Sciatic nerve (tissue), 2 donors: ENCODE data around the gene C18orf32. TPM values are rescaled to one million over a fixed set of nuclear protein-coding genes. Genes with fewer than 3 reads are reported as not detected.
A peak's percentile ranks its signal among the peaks of the same experiment; 100 is the strongest.
"Not testable (repeated sequence)": the region's sequence is repeated elsewhere in the genome, so short reads cannot be mapped to it uniquely, and the experiment has no call there.

Experiments
- ATAC-seq: fragments of 200-7000 bp; cut with Tn5 transposase; one replicate; pipeline ENCODE4 v1.9.1; 2020; ENCODE audit warnings: mild to moderate bottlenecking, moderate library complexity
- DNase-seq: peaks from one replicate; pipeline ENCODE4 v3.0.0-alpha.2; 2020; ENCODE audit warnings: low spot score
- intact Hi-C: fragments of 100-400 bp; cut with DNase I; formaldehyde crosslinking; loops from one replicate; pipeline ENCODE4 v1.14.2; 2022
- total RNA-seq: library from RNA; stranded (reverse); fragmentation: NEBNext Ultra II Directional; extraction: Animal tissue kit (Norgen Biotek cat#: 25700); gene quantifications from one replicate; pipeline ENCODE4 v1.2.1, GENCODE V29; 2021
- donor health status: DM: no; HTN: no; CAD: no.
- donor health status: DM: no; HTN: no; CAD: no.

The C18orf32 gene
- total RNA-seq, 1 donor from 2014 or later: 54.6 TPM

GRCh38 chr18:49510393-49511115, 23.5 kb upstream of the C18orf32 start:
- intact Hi-C loops: loop anchor here (5.0 kb wide), 1 partner anchor 347 kb away; no protein-coding TSS in a partner anchor
- DNase-seq: peak; percentile 66
- ATAC-seq: peak; percentile 67

DNA sequence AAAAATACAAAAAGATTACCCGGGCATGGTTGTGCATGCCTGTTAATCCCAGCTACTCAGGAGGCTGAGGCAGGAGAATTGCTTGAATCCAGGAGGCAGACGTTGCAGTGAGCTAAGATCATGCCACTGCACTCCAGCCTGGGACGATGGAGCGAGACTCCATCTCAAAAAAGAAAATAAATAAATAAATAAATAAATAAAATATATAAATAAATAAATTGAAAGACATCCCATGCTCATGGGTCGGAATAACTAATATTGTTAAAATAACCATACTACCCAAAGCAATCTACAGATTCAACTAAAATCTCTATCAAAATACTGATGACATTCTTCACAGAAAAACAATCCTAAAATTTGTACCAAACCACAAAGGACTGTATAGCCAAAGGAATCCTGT, 19.4 kb upstream of the C18orf32 start:
- intact Hi-C loops, DNase-seq, ATAC-seq: not testable (repeated sequence)

DNA sequence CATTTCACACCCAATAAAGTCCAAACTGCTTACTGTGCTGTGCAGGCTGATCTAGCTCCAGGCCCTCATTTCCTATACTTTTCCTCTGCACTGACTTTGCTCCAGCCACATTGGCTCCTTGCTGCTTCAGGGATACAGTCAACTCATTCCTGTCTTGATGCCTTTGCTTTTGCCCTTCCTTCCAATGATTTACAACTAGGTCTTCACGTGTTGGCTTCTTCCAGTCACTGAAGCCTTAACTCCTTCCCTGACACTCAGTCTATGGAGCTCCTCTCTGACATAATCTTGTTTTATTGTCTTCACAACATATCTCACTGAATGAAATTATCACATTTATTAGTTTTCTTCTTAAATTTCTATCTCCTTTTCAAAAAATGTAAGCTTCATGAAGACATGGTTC, 16.9 kb upstream of the C18orf32 start:
- intact Hi-C loops: no loop called here
- DNase-seq: no peak
- no peak for ATAC-seq

DNA sequence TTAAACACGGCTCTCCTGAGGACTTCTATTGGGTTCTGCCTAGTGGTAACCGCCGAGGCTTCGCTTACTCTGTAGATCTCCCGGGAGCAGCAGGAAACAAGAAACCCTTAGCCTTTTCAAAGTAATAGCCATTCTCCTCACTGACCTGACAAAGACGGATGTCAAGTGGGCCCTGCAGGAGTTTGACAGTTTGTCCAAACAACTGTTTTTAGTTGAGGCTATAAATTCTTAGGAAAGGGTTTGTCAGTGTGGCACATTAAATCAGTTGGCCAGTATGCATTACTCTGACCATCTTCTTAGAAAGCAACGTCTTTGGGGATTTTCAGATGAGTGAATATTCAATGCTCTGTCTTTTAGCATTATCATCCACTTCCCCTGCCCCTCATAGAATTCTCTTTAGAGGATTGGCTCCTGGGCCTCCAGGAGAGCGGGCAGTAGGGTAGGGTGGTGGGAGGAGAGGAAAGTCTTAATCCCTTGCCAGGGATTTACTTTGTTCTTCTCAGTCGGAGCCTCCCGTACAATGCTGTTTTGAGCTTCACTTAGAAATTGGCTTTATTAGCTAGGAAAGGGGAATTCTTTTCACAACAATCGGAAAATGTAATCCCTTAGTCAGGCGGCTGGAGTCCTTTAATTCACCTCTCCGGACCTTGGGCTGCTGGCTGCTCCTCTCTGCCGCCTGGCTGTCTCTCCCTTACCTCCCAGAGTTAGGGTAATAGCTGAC, 13.3 kb upstream of the C18orf32 start:
- intact Hi-C loops: no loop called here
- no peak for DNase-seq
- ATAC-seq: no peak

DNA sequence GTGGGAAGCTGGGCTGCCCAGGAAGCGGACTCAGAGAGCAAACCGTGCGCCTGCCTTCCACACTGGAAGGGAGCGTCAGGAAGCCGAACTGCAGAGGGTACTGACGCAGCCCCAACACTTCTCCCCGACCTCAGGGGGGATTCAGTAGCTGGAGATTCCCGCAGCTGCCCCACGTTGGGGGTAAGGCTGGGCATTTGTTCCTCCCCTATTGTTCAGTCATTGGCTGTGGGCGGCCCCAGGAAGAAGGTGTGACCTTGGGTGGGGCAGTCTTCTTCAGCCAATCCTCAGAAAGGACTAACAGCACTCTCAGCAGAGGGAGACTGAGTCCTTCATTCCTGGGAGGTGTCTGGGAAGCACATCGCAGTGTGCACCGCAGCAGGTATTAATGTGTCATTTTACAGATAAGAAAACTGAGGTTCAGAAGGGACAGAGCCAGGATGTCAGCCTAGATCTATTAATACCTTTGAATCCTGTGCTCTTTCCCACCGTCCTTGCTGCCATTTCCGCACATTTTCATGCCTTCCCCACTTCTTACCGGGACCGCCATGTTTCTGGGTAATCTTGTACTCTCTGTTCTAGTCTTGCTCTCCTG, 12.1 kb upstream of the C18orf32 start:
- DNase-seq: no peak
- no peak for ATAC-seq
- intact Hi-C loops: no loop called here

DNA sequence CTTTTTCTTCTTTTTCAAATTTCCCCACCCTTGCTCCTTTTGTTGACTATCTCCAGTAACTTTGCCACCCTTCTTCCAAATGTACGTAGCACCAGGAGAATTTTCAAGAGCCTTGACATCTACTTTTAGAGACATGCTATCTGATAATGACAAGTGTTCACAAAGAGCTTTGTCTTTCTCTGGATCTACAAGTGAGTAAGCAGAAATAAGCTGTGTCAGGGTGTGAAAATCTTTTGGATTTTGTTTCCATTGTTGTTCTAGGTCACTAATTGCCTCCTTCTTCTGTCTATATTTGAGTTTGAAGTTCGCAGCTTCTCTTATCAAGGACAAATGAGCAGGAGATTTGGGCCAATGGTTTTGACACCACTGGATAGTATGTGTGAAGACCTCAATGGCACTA, 8.4 kb upstream of the C18orf32 start:
- ATAC-seq (no peak), DNase-seq (no peak)
- intact Hi-C loops: no loop called here

GRCh38 chr18:49495076-49495475, 8.0 kb upstream of the C18orf32 start:
- DNase-seq (no peak), ATAC-seq (no peak)
- intact Hi-C loops: no loop called here

DNA sequence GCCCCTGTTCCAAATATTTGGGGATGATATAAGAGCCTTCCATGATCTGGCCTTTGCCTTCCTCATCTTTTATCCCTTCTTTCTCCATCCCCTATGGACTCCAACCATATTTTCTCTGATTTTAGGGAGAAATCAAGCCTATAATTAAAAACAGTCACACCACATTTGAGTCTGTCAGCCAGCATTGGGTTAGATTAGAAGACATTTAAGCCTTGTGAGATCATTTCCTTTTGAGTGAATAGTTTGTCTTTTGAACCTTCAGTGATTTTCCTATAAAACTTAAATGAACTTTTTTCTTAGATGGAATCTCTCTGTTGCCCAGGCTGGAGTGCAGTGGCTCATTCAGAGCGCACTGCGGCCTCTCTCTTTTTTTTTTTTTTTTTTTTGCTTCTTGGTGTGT, 7.6 kb upstream of the C18orf32 start:
- ATAC-seq (no peak), DNase-seq (no peak)
- intact Hi-C loops: no loop called here

DNA sequence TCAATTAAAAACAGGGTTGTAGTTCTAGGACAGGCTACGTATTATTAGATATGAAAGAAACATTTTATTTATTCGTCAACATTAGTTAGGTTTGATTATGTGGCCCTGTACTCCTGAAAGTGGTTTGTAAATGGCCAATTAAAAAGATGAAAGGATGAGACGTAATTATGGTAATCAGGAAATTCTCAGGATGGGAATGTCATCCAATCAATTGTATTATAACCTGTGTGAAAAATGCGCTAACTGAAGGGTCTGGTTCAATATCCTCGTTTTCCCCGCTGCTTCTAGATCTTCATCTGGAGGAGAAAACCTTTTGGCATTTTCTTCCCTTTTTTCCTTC, 5.6 kb upstream of the C18orf32 start:
- intact Hi-C loops: no loop called here
- no peak for DNase-seq
- ATAC-seq: no peak

GRCh38 chr18:49491857-49492693, 5.0 kb upstream of the C18orf32 start, which contains the start of gene RPL17:
RPL17 (minus strand) TSS chr18:49492465.
- peak; percentile 95 for ATAC-seq
- intact Hi-C loops: no loop called here
- DNase-seq: peak; percentile 95

- intact Hi-C loops: no loop called here
- no peak for ATAC-seq
- no peak for DNase-seq
Measured at GRCh38 chr18:49491534-49491856, 4.5 kb upstream of the C18orf32 start.

DNA sequence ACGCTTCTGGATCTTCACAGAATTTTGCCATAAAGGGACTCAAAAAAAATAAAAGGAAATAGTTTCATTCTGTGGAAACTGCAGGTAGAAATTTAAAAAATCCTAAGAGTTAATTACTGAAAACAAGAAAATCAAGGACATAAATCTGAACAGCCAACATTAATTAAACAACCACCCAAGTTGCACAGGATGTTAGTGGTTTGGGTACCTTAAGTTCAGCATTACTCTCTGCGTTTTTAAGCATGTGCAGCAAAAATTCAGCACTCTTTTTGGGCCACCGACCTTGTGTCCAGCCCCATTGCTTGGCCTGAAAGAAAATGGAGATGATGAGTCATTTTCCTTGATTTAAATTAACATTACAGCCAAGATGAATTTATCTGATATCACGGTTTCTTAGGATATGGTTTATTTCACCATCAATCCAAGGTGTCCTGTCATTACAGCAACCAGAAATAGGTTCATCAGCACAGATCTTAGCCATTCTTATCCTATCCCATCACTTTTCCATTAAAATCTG, 3.3 kb upstream of the C18orf32 start:
- ATAC-seq (no peak), DNase-seq (no peak)
- intact Hi-C loops: no loop called here

DNA sequence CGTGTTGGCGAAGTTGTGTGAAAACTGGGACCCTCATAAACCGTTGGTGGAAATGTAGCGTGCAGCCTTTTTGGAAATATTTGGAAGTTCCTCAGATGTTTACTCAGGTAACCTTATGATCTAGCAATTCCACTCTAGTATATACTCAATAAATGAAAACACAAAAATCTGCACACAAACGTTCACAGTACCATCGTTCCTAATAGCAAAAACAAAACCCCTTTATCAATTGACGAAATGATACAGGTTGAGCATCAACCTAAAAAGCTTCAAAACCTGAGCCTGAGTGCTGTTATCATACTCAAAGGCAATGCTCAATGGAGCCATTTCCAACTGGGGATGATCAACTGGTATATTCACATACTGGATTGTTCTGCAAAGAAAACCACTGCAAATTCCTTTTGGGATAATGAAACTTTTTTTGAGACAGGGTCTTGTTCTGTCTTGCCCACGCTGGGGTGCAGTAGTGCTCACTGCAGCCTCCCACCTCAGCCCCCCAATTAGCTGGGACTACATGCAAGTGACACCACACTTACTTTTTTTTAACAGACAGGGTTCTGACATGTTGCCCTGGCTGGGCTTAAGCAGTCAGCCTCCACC, 777 bp upstream of the C18orf32 start:
- no peak for DNase-seq
- no peak for ATAC-seq
- intact Hi-C loops: no loop called here

- ATAC-seq: no peak
- intact Hi-C loops: no loop called here
- DNase-seq: no peak
Measured at GRCh38 chr18:49486606-49486952, 455 bp downstream of the C18orf32 start.

DNA sequence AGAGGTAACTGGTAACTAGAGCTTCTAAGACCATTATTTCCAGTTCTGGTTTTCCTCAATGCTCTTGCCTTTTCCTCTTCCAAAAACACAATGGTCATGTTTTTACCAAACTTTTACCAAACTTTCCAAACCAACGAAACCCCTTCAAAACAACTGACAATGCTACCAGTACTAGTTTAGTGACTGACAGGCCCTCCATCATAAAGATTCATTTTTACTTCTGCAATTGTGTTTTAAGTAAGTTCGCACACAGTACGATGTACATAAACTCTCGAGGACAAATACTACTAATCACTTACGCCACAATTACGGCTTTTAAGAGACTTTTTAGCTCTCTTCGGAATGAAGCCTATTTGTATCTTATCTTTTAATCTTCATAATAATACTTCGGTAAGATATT, 900 bp downstream of the C18orf32 start:
- no peak for ATAC-seq
- intact Hi-C loops: no loop called here

DNA sequence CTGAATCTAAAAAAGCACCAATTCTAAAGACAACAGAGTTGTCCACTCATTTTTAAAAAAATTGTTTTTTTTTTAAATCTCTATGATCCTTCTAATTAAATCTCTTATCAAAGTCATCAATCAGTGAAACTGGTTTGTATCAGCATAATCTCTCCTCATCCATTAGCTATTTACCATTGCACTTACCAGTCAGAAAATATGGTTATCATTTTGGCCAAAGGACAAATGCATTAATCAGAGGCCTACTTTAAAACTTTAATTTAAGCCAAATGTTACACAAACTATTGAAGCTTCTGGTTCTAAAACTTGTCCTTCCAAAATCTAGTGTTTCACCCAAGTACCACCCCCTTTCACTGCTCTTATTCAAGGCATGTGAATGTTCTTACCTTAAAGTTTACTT, 3.8 kb downstream of the C18orf32 start:
- intact Hi-C loops: no loop called here
- no peak for DNase-seq
- no peak for ATAC-seq

More for the DNA sequence above, 900 bp downstream of the C18orf32 start:
- DNase-seq: no peak

DNA sequence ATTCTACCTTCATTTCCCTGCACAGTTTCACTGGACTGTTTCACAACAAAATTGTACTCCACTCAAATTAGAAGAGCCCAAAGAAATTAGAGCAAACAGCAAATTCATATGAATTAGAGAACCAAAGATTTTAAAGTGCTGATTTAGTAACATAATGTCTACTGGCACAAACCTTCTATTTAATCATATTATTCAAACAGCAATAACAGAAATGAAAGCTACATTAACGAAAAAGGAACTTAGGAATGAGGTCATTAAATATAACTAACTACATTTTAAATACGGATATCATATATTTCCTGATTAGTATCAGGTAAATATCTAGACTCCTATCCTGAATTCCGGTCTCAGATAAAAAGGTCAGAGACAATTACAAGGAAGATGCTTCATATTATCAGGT, 5.1 kb downstream of the C18orf32 start:
- DNase-seq (no peak), ATAC-seq (no peak)
- intact Hi-C loops: no loop called here

DNA sequence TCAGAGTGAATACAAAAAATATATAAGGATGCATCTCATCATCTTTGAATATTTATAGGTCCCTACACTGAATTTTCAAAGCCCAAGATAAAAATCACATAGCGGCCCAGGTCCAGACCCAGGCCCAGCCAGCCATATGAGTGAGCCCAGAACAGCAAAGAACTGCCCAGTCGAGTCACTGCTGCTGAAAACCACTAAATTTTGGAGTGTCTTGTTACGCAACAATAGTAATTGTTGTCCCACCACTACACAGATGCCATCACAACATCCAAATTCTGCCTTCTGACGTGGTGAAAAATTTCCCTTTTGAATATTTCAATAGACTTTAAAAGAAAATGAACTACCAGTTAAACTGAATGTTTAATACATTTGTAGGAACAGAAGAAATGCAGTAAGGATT, 5.7 kb downstream of the C18orf32 start:
- ATAC-seq (no peak), DNase-seq (no peak)
- intact Hi-C loops: no loop called here
